WI38 (cell line): ENCODE data around the gene GLP2R.

Source experiments
- H3K4me3 ChIP-seq: 2 replicates; pipeline ENCODE4 v1.5.1; 2011; ENCODE audit warnings: low read depth, mild to moderate bottlenecking, control low read depth, low read length
- CTCF ChIP-seq: IDR thresholded peaks from 2 replicates; pipeline ENCODE4 v1.5.1; 2012; ENCODE audit warnings: low read depth, mild to moderate bottlenecking, control low read depth, low read length

The GLP2R gene

GRCh38 chr17:9802697-9803096 lies 23.0 kb upstream of the GLP2R start:
- TF ChIP-seq CTCF: no peak
- no peak overlapping the region for H3K4me3 ChIP-seq

- TF ChIP-seq CTCF: no peak
These were observed 20.0 kb upstream of the GLP2R start for GRCh38 chr17:9805769-9806168.

GRCh38 chr17:9806699-9807098 lies 19.0 kb upstream of the GLP2R start:
- no peak overlapping the region for H3K4me3 ChIP-seq
- no peak for TF ChIP-seq CTCF

More at GRCh38 chr17:9805769-9806168, 20.0 kb upstream of the GLP2R start:
- no peak overlapping the region for H3K4me3 ChIP-seq

- no peak for TF ChIP-seq CTCF
- H3K4me3 ChIP-seq: no peak overlapping the region
These were observed 16.3 kb upstream of the GLP2R start for GRCh38 chr17:9809409-9809808.

GRCh38 chr17:9810100-9810949 lies 15.4 kb upstream of the GLP2R start:
- H3K4me3 ChIP-seq: no peak overlapping the region
- TF ChIP-seq CTCF: no peak

- TF ChIP-seq CTCF: no peak
These were observed 14.6 kb upstream of the GLP2R start for GRCh38 chr17:9811086-9811485.

GRCh38 chr17:9811537-9811936 lies 14.2 kb upstream of the GLP2R start:
- no peak overlapping the region for H3K4me3 ChIP-seq
- TF ChIP-seq CTCF: no peak

More at GRCh38 chr17:9811086-9811485, 14.6 kb upstream of the GLP2R start:
- H3K4me3 ChIP-seq: no peak overlapping the region
